HepG2 (cell line): Measurements from ENCODE around the gene ARHGEF11. TPM values are rescaled to one million over a fixed set of nuclear protein-coding genes. Genes with fewer than 3 reads are reported as not detected.

Experiments
- ATAC-seq: fragments of 200-7000 bp; cut with Tn5 transposase; 3 replicates; pipeline ENCODE4 v1.9.1; 2020; ENCODE audit warnings: mild to moderate bottlenecking, moderate library complexity
- BruUV-seq: library from RNA; stranded (reverse); fragments of 400-500 nt; replicated peaks from 2 replicates; lab custom pipeline; 2021; lab: Mats Ljungman, UMichigan
- CTCF ChIA-PET: fragments of 300-600 bp; formaldehyde crosslinking; extraction: SDS; loops from one replicate; lab custom pipeline; 2021; ENCODE audit warnings: low total read pairs, inconsistent platforms, low intra/inter-chr PET ratio; lab: Yijun Ruan, JAX
- POLR2A ChIA-PET: fragments of 350-600 bp; sonication (Branson Sonifier 250); formaldehyde crosslinking; loops from one replicate; lab custom pipeline; 2020; ENCODE audit warnings: antibody characterized with exemption, inconsistent platforms; lab: Yijun Ruan, JAX
- DNase-seq: peaks from one replicate; pipeline ENCODE4 v3.0.0-alpha.2; 2015; ENCODE audit warnings: low spot score
- FAIRE-seq: peaks from 3 replicates; lab custom pipeline; 2011; peaks lifted over from hg19 to GRCh38; lab: Jason Lieb, UNC
- H2AFZ ChIP-seq: one replicate; pipeline ENCODE4 v1.6.1; 2011; ENCODE audit warnings: low read length, inconsistent platforms
- H3K27ac ChIP-seq: fragments of 300-600 bp; 3 replicates; pipeline ENCODE4 v1.8.0; 2011; ENCODE audit warnings: mixed run types, mild to moderate bottlenecking, mixed read lengths, low read length, inconsistent platforms; ENCODE audit not compliant: insufficient read depth; ENCODE audit errors: extremely low read length
- H3K27me3 ChIP-seq, 2 experiments: fragments of 200-600 bp in 1 of 2; 2 replicates in 1 of 2; 3 replicates in 1 of 2; pipeline versions ENCODE4 v1.6.0 to v1.8.0; 2011; ENCODE audit warnings: low read length in 2 of 2, mild to moderate bottlenecking in 2 of 2, moderate library complexity in 2 of 2, inconsistent platforms in 1 of 2; ENCODE audit not compliant: insufficient read depth in 2 of 2, control insufficient read depth in 1 of 2
- H3K36me3 ChIP-seq, 2 experiments: fragments of 200-600 bp in 1 of 2; replicated peaks in 1 of 2; 2 replicates in 1 of 2; 3 replicates in 1 of 2; pipeline versions ENCODE4 v1.5.1 to v1.8.0; 2011; ENCODE audit warnings: low read length in 2 of 2, inconsistent platforms in 1 of 2; ENCODE audit not compliant: insufficient read depth in 2 of 2, control insufficient read depth in 1 of 2
- H3K4me1 ChIP-seq: 2 replicates; pipeline ENCODE4 v1.5.1; 2012; ENCODE audit warnings: low read length, inconsistent platforms; ENCODE audit not compliant: insufficient read depth
- H3K4me2 ChIP-seq: 2 replicates; pipeline ENCODE4 v1.6.0; 2011; ENCODE audit warnings: low read depth, low read length, inconsistent platforms
- H3K4me3 ChIP-seq, 3 experiments: fragments of 200-600 bp in 1 of 3; sonication (generic), shearing (Covaris generic) in 1 of 3; replicated peaks in 1 of 3; 2 replicates each; pipeline ENCODE4 v1.5.1; 2011 to 2016; ENCODE audit warnings: low read length in 3 of 3, inconsistent platforms in 2 of 3, low read depth in 2 of 3, mild to moderate bottlenecking in 2 of 3, control low read depth in 1 of 3, mixed read lengths in 1 of 3; ENCODE audit not compliant: insufficient read depth in 1 of 3
- H3K79me2 ChIP-seq: one replicate; pipeline ENCODE4 v1.6.1; 2011; ENCODE audit warnings: low read length, inconsistent platforms; ENCODE audit not compliant: insufficient read depth
- H3K9ac ChIP-seq: 2 replicates; pipeline ENCODE4 v1.6.0; 2011; ENCODE audit warnings: mild to moderate bottlenecking, low read depth, low read length, inconsistent platforms; ENCODE audit not compliant: insufficient read depth
- H3K9me3 ChIP-seq: 2 replicates; pipeline ENCODE4 v1.5.1; 2012; ENCODE audit warnings: mild to moderate bottlenecking, low read length
- H4K20me1 ChIP-seq: 2 replicates; pipeline ENCODE4 v1.6.0; 2011; ENCODE audit warnings: inconsistent platforms, mild to moderate bottlenecking, low read length, moderate library complexity; ENCODE audit not compliant: insufficient read depth
- BCLAF1 ChIP-seq: fragments of 450-650 bp; IDR thresholded peaks from 2 replicates; pipeline ENCODE4 v1.6.1; 2017; ENCODE audit warnings: mild to moderate bottlenecking
- BORCS8-MEF2B ChIP-seq: sonication (generic); formaldehyde crosslinking; IDR thresholded peaks from 2 replicates; pipeline ENCODE4 v1.8.0; 2022; ENCODE audit warnings: mild to moderate bottlenecking, missing genetic modification reagents
- MAX ChIP-seq: IDR thresholded peaks from 2 replicates; pipeline ENCODE4 v1.6.1; 2012; ENCODE audit warnings: inconsistent platforms
- SMARCE1 ChIP-seq: fragments of 450-650 bp; IDR thresholded peaks from 2 replicates; pipeline ENCODE4 v1.6.1; 2017; ENCODE audit warnings: borderline replicate concordance
- ZNF335 ChIP-seq: sonication (generic); formaldehyde crosslinking; IDR thresholded peaks from 2 replicates; pipeline ENCODE4 v1.4.0; 2020; ENCODE audit warnings: missing genetic modification reagents
- ZNF543 ChIP-seq: sonication (generic); formaldehyde crosslinking; IDR thresholded peaks from 2 replicates; pipeline ENCODE4 v1.4.0; 2020; ENCODE audit warnings: mild to moderate bottlenecking, missing genetic modification reagents
- WGBS: methylation state at CpG from one replicate; pipeline ENCODE4 v1.1.6; 2017; ENCODE audit warnings: low lambda C conversion rate; 5-methylcytosine and 5-hydroxymethylcytosine counted together
- in situ Hi-C: cut with HindIII; loops from 2 replicates; pipeline ENCODE4 v1.10.0; 2017; ENCODE audit warnings: low pct_unique_long_range_greater_than_20kb; ENCODE audit not compliant: extremely low pct_ligation_motif_present
- intact Hi-C: fragments of 100-400 bp; cut with micrococcal nuclease; formaldehyde crosslinking; loops from one replicate; pipeline ENCODE4 v1.10.0; 2022; ENCODE audit not compliant: unreplicated experiment
- polyA plus RNA-seq, 8 experiments: library from polyadenylated mRNA; depleted of rRNA in 3 of 8; stranded (reverse) in 7 of 8; unstranded in 1 of 8; fragments of >200 nt; fragmentation: Illumina TruSeq in 4 of 8; extraction: Trizol in 4 of 8; gene quantifications; 2 replicates each; pipeline versions ENCODE4 v1.2.1 to v1.2.3, GENCODE V29; 2011 to 2016; ENCODE audit warnings: low read depth in 4 of 8, missing spikeins in 1 of 8, mixed read lengths in 1 of 8; ENCODE audit not compliant: insufficient read depth in 1 of 8
- total RNA-seq, 5 experiments: library from RNA; depleted of rRNA; stranded (reverse); fragments of >200 nt; fragmentation: Illumina TruSeq; extraction: Trizol; gene quantifications; 2 replicates each; pipeline ENCODE4 v1.2.3, GENCODE V29; 2016; ENCODE audit warnings: low read depth in 1 of 5
- TF ChIP-seq, protein P1 (sequence below): sonication (generic); formaldehyde crosslinking; IDR thresholded peaks from 2 replicates; pipeline ENCODE4 v1.4.0; 2020; ENCODE audit warnings: missing genetic modification reagents
- TF ChIP-seq, protein P2 (sequence below): sonication (generic); formaldehyde crosslinking; IDR thresholded peaks from 2 replicates; pipeline ENCODE4 v1.4.0; 2020; ENCODE audit warnings: missing genetic modification reagents

ARHGEF11 gene
- total and polyA plus RNA-seq, 2 of the 13 experiments (the other 11 are each of a cell fraction or from before 2014, with no cell fraction given) = 16.5 to 21.2 TPM

GRCh38 chr1:156931211-156931952, 114.2 kb downstream of the ARHGEF11 start (continued):
- peak; percentile 57; the same call in 1 of the 2 replicates for TF ChIP-seq MAX
- TF ChIP-seq, protein P1, sequence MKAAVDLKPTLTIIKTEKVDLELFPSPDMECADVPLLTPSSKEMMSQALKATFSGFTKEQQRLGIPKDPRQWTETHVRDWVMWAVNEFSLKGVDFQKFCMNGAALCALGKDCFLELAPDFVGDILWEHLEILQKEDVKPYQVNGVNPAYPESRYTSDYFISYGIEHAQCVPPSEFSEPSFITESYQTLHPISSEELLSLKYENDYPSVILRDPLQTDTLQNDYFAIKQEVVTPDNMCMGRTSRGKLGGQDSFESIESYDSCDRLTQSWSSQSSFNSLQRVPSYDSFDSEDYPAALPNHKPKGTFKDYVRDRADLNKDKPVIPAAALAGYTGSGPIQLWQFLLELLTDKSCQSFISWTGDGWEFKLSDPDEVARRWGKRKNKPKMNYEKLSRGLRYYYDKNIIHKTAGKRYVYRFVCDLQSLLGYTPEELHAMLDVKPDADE (CRISPR knock-in tag) = no peak
- TF ChIP-seq BORCS8-MEF2B (CRISPR knock-in tag) = no peak

- whole genome bisulfite sequencing = 58% methylated on average over 4 of the region's 4 CpGs
- intact Hi-C loops (no loop called here), in situ Hi-C loops (no loop called here)
- no peak overlapping the region for H2AFZ ChIP-seq
- ATAC-seq = no peak
- H3K9me3 ChIP-seq = no peaks in the 10 kb centered on the region
- CTCF ChIA-PET = no interaction called here
- peaks cover 4 to 47% of the 10 kb centered on the region in 2 experiments; a peak in 4 of 5 replicates for H3K27me3 ChIP-seq
- no TSS peak for BruUV-seq
- H3K27ac ChIP-seq = no peak overlapping the region
- no peak for DNase-seq
- no peak overlapping the region for H3K4me3 ChIP-seq
- POLR2A ChIA-PET = no interaction called here
- no peak overlapping the region for H3K9ac ChIP-seq
- 0 out of 2 replicates have a peak, but pooled peaks cover 4% of the 10 kb centered on the region for H4K20me1 ChIP-seq
- H3K4me1 ChIP-seq = peaks cover 20% of the 10 kb centered on the region
- no peaks in the 10 kb centered on the region for H3K79me2 ChIP-seq
- no peak overlapping the region for H3K4me2 ChIP-seq
- TF ChIP-seq BCLAF1 = no peak
- TF ChIP-seq, protein P2, sequence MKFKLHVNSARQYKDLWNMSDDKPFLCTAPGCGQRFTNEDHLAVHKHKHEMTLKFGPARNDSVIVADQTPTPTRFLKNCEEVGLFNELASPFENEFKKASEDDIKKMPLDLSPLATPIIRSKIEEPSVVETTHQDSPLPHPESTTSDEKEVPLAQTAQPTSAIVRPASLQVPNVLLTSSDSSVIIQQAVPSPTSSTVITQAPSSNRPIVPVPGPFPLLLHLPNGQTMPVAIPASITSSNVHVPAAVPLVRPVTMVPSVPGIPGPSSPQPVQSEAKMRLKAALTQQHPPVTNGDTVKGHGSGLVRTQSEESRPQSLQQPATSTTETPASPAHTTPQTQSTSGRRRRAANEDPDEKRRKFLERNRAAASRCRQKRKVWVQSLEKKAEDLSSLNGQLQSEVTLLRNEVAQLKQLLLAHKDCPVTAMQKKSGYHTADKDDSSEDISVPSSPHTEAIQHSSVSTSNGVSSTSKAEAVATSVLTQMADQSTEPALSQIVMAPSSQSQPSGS (CRISPR knock-in tag) = no peak
- TF ChIP-seq SMARCE1 = no peak
- TF ChIP-seq ZNF335 (CRISPR knock-in tag) = no peak
- no peak for TF ChIP-seq ZNF543 (CRISPR knock-in tag)
- TF ChIP-seq, all 625 proteins: peak for 0
- H3K36me3 ChIP-seq = no peaks in the 10 kb centered on the region
- no peak for FAIRE-seq
Measured at GRCh38 chr1:156930483-156930882, 115.1 kb downstream of the ARHGEF11 start.
